Measurements from ENCODE around the gene ZNF778. TPM values are rescaled to one million over a fixed set of nuclear protein-coding genes. Genes with fewer than 3 reads are reported as not detected.

ZNF778 gene
- total RNA-seq, 2 donors from 2014 or later, result 3.9 to 6.4 TPM

DNA sequence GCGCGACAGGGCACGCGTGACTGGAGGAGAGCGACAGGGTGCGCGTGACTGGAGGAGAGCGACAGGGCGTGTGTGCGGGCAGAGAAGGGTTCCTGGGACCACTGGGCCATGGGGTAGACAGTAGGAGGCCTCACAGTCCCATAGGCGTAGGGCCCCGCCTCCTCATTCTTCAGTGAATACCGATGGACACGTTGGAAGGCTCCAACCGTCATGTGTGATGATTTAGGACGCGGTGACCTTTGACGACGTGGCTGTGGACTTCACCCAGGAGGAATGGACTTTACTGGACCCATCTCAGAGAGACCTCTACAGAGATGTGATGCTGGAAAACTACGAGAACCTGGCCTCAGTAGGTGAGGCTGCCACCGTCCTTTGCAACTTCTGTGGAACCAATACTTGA is 5.4 kb downstream of the ZNF778 start:
- TF ChIP-seq, protein P1, sequence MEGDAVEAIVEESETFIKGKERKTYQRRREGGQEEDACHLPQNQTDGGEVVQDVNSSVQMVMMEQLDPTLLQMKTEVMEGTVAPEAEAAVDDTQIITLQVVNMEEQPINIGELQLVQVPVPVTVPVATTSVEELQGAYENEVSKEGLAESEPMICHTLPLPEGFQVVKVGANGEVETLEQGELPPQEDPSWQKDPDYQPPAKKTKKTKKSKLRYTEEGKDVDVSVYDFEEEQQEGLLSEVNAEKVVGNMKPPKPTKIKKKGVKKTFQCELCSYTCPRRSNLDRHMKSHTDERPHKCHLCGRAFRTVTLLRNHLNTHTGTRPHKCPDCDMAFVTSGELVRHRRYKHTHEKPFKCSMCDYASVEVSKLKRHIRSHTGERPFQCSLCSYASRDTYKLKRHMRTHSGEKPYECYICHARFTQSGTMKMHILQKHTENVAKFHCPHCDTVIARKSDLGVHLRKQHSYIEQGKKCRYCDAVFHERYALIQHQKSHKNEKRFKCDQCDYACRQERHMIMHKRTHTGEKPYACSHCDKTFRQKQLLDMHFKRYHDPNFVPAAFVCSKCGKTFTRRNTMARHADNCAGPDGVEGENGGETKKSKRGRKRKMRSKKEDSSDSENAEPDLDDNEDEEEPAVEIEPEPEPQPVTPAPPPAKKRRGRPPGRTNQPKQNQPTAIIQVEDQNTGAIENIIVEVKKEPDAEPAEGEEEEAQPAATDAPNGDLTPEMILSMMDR (IDR thresholded peaks at IDR 0.05), result no peak
- DNase-seq, result no peak
- peaks cover 14% of the 10 kb centered on the region for H3K36me3 ChIP-seq
- H3K4me3 ChIP-seq, result no peak overlapping the region
- H3K27ac ChIP-seq, result no peak overlapping the region
- no peak overlapping the region for H3K9ac ChIP-seq (ENCODE audit: low read depth in 2 of 2, low read length in 2 of 2)
- no peaks in the 10 kb centered on the region for H3K27me3 ChIP-seq
- intact Hi-C loops (cut with DNase I), result no loop called here
- peaks cover 3% of the 10 kb centered on the region for H3K4me1 ChIP-seq
- H3K9me3 ChIP-seq, result no peaks in the 10 kb centered on the region

DNA sequence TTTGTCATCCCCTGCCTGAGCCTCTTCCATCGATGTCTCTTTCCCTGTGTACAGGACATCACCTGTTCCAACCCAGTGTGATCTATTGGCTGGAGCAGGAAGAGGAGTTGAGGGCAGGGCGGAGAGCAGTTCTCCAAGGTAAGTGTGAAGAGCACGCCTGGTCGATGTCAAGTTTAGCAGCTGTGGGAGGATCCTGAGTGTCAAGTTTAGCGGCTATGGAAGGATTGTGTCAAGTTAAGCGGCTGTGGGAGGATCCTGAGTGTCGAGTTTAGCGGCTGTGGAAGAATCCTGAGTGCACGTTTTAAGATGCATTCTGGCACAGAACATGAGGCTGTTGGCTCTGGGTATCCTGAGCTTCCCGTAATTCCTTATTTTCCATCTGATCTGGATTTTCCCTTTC is 7.2 kb downstream of the ZNF778 start:
- DNase-seq, result no peak
- H3K27me3 ChIP-seq, result no peaks in the 10 kb centered on the region
- no peaks in the 10 kb centered on the region for H3K4me1 ChIP-seq
- H3K9ac ChIP-seq (ENCODE audit: low read depth in 2 of 2, low read length in 2 of 2), result no peak overlapping the region
- peaks cover 14% of the 10 kb centered on the region for H3K36me3 ChIP-seq
- no peaks in the 10 kb centered on the region for H3K9me3 ChIP-seq
- intact Hi-C loops (cut with DNase I), result no loop called here
- no peak overlapping the region for H3K27ac ChIP-seq
- H3K4me3 ChIP-seq, result no peak overlapping the region
- TF ChIP-seq, protein P1 (IDR thresholded peaks at IDR 0.05), result no peak

DNA sequence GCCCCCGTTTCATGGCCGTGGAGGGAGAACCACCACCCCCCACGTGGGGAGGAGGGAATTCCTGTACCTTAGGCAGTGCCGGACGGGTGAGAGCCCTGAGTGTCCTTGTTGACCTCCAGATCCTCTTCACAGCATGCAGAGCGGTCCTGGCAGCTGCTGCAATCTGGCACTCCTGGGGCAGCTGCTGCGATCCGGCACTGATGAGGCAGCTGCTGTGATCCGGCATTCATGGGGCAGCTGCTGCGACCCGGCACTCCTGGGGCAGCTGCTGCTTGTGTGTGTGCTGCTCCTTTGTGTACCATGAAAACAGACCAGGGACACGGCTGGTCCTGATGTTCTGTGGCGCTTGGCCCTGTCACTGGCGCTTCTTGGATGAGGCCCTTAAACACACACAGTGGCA is 12.8 kb downstream of the ZNF778 start:
- no peaks in the 10 kb centered on the region for H3K4me1 ChIP-seq
- H3K27me3 ChIP-seq, result no peaks in the 10 kb centered on the region
- H3K9me3 ChIP-seq, result no peaks in the 10 kb centered on the region
- no peak overlapping the region for H3K4me3 ChIP-seq
- TF ChIP-seq, protein P1 (IDR thresholded peaks at IDR 0.05), result no peak
- peaks cover 14% of the 10 kb centered on the region for H3K36me3 ChIP-seq
- no peak overlapping the region for H3K27ac ChIP-seq
- intact Hi-C loops (cut with DNase I), result no loop called here
- no peak overlapping the region for H3K9ac ChIP-seq (ENCODE audit: low read depth in 2 of 2, low read length in 2 of 2)
- DNase-seq, result no peak

DNA sequence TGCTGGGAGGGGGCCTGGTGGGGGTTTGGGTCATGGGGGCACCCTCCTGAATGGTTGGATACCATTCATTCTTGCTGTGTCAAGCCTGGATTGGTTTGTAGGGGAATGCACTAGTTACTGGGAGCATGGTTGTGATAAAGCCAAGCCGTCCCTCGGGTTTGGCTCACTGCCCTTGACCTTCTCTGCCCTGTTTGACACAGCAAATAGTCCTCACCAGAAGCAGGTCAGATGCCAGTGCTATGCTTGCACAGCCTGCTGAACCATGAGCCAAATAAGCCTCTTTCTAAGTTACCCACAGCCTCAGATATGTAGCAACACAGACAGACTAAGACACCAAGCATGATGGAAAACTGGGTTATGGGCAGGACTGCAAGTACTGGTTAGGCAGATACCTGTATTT is 14.6 kb downstream of the ZNF778 start:
- H3K9me3 ChIP-seq, result no peaks in the 10 kb centered on the region
- no peak overlapping the region for H3K27ac ChIP-seq
- intact Hi-C loops (cut with DNase I), result no loop called here
- no peak overlapping the region for H3K4me3 ChIP-seq
- DNase-seq, result no peak
- TF ChIP-seq, protein P1 (IDR thresholded peaks at IDR 0.05), result no peak
- no peaks in the 10 kb centered on the region for H3K4me1 ChIP-seq
- H3K9ac ChIP-seq (ENCODE audit: low read depth in 2 of 2, low read length in 2 of 2), result no peak overlapping the region
- H3K36me3 ChIP-seq, result peaks cover 5% of the 10 kb centered on the region
- no peaks in the 10 kb centered on the region for H3K27me3 ChIP-seq

DNA sequence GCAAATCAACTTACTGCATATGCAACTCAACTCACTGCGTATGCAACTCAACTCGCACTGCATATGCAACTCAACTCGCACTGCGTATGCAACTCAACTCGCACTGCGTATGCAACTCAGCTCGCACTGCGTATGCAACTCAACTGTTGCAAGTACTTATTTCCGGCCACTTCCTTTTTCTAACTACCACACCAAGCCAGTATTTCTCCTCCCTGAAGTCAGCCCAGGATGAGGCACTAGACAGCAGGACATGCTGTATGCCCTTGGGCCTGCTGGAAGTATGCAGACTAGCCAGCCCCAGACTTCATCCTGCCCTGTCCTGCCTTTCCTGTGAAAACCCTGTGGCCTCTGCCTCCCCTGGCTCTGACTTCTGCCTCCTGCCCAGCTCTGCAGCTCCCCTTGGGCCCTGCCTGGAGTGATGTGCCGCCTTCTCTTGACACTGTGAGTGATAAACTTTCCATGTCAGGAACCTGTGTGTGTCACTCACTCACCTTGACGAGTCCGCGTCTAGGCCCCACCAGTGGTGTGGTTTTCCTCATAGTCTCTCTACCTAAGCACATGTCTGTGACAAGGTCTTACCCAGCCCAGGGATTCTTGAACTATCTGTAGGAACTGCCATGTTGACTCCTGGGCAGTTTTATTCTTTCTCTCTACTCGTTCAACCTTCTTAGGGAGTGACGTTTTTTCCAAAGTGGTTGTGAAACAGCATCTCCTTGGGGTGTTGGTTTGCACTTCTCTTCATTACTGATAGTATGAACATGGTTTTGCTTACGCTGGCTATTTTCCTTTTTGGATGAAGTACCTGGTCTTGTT is 16.4 kb downstream of the ZNF778 start:
- DNase-seq, result no peak
- TF ChIP-seq, protein P1 (IDR thresholded peaks at IDR 0.05), result no peak
- Histone ChIP-seq H3K4me3 (no peak overlapping the region), H3K9me3 (no peaks in the 10 kb centered on the region), H3K4me1 (no peaks in the 10 kb centered on the region), H3K27me3 (no peaks in the 10 kb centered on the region), H3K36me3 (no peaks in the 10 kb centered on the region), H3K9ac (ENCODE audit: low read depth in 2 of 2, low read length in 2 of 2) (no peak overlapping the region), H3K27ac (no peak overlapping the region)
- intact Hi-C loops (cut with DNase I), result no loop called here

Measured in colonic mucosa (tissue), 4 donors.